Measurements from ENCODE around the gene SMARCE1. TPM values are rescaled to one million over a fixed set of nuclear protein-coding genes. Genes with fewer than 3 reads are reported as not detected.

Gene SMARCE1
- total RNA-seq, 1 donor from 2014 or later, result 109 TPM

DNA sequence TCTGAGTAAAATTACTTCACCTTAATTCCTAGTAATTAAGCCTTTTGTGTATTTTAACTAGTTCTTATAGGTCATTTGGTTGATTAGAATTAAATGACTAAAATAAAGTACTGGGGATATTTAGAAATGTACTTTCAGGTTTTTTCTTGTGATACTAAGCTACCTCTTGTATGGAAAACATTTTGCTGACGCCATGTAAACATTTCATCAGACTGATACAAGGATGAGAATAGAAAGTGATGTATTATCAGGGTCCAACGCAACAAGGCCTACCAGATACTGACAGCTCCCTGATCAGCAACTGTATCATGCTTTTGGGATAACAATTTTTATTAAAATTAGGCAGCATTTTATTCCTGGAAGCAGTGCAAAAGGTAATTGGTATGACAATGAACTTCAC is 1.7 kb downstream of the SMARCE1 start:
- no peak for DNase-seq

DNA sequence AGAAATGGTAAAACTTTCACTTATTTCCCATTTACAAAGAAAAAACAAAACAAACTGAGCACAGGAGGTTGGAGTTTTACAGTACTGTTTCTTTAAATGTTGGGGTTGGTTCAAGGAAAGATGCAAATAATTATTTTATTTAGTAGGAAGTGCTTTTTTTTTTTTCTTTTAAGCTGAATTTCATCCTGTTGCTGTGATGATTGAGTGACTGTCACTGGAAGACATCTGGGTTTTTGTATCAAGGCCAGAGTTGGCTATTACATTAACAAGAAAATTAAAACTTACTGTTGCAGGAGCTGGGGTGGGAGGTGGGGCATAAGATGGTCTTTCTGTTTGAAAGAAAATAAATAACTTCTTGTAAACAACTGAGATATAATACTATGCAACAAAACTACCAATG is 2.3 kb downstream of the SMARCE1 start:
- no peak for DNase-seq

- DNase-seq, result no peak
Observed at GRCh38 chr17:40637931-40638330, 9.7 kb downstream of the SMARCE1 start.

DNA sequence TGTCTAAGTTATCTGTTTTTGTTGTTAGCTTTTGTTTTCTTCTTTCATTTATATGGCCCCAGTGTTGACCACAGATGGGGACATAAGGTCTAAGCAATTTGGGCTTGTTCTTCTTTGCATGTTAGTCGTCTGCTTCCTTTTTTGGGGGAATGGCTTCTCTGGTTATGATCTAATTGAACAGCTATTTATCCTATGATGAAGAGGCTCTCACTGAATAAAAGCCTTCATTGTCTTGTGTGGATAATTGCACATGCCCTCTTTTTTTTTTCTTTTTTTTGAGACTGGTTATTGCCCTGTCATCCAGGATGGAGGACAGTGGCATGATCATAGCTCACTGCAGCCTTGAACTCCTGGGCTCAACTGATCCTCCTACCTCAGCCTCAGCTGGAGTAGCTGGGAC is 13.7 kb downstream of the SMARCE1 start:
- no peak for DNase-seq

- no peak for DNase-seq
Observed at GRCh38 chr17:40632216-40632615, 15.4 kb downstream of the SMARCE1 start.

DNA sequence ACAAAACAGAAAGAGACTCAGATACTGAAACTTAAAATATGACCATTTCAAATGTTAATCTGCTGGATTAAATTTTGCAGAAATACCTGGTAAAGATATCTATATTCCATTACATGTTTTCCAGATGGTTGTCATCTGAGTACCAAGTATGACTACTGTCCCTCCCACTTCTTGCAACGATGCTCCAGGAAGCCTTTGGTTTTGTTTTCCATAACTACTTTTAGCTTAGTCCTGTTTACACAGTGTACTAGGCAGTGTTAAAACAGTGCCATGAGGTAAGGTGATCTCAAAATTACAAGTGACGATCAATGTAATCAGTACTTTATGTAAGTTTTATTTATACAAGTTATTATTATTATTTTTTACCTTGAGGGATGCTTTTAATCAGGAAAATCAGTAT is 17.8 kb downstream of the SMARCE1 start:
- no peak for DNase-seq

DNA sequence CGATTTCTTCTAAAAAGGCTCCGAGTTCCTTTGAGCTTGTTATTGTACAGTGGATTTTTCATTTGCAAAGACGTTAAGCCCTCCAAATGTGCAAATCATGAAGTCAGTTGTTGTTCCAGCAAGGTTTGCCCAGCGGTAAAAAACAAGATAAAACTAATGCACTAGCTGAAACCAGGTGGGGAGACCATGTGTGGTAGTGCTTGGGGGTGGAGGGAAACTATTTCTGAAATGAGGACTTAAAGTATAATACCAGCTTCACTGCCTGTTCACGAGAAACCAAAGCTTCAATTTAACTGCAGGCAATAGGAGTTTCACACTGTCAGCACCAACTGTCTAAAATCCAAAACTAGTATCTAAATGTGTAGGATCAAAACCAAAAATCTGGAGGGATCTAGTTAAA is 22.3 kb downstream of the SMARCE1 start:
- no peak for DNase-seq

- no peak for DNase-seq
Observed at GRCh38 chr17:40623419-40624210, 24.0 kb downstream of the SMARCE1 start.

DNA sequence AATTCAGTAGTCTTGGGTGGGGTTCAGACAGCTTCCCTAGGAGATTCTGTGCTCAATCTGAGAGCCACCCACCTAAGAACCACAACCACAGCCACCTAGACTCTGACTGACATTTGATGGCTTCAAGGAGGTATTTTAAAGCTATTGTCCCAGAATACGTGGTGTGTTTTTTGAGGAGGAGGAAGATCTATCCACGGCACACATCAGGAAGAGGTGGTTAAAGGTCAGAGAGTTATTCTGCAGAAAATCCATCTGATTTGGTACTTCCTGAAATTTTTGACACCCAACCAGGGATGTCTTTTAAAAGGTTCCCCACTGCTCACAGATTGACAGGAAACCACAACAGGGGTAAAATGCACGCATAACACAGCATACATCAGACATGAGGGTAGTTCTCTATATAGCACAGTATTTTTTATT is 25.1 kb downstream of the SMARCE1 start:
- no peak for DNase-seq

GRCh38 chr17:40621578-40621977 is 26.0 kb downstream of the SMARCE1 start:
- no peak for DNase-seq

DNA sequence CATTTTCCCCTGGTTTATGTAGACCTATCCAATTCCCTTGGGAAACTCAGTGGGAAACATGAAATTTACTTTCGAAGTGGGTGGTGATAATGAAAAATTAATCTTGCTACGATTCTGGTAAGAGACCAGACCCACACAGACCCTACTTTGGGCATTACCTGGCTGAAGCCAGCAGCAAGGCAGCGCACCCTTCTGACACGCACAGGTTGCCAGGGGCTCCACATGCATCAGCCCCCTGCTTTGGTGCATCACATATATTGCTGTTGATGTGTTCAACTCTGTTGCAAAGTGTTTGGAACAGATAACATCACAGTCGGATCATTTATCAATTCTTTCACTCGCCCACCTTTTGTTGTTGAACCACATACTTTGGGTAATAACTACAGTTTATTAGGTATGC is 26.6 kb downstream of the SMARCE1 start:
- no peak for DNase-seq

GRCh38 chr17:40618754-40619625 is 28.6 kb downstream of the SMARCE1 start:
- no peak for DNase-seq

DNA sequence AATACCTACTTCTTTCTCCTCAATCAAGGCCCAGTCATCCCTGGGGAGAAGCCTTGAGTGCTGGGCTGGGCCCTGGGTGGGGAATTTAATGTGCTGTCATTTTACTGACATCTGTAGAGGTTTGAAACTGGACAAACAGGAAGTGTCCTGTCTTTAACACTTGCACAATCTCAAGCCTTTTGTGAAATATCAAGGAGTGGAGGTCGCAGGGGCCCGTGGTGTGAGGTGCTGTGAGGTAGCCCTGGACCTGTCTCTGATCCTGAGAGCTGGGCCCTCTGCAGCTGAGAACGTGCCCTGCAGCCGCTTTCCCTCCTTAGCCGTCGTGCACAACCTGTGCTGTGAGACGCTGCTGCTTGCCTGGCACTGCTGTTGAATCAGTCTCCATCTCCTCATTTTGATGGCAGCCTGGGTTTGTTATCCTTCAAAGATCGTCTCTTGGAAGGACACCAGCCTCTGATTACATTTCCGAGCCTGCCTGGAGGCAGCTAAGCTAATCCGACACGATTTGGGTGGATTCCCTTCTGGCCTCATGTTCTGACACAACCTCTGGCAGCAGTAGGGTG is 29.9 kb downstream of the SMARCE1 start:
- DNase-seq, result no peak

DNA sequence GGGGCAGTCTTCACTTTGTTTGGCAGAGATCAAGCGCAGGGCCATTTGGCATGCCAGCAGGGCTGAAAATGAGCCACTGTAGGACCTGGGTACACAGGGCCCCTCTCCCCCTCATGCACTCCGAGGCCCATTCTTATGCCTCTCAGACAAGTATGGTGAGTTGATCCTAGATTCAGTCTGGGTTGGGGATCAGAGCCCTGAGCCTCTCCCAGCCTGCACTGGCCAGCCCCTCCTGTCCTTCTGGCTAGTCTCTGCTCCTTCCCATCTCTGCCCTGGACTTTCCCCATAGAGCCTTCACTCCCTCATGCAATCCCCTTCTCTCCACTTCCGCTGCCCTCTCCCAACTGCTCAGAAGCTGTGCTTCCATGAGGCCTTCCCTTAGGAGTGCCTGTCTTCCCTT is 31.0 kb downstream of the SMARCE1 start:
- no peak for DNase-seq

- DNase-seq, result no peak
Observed at GRCh38 chr17:40615841-40616476, 31.7 kb downstream of the SMARCE1 start.

GRCh38 chr17:40615068-40615840 is 32.4 kb downstream of the SMARCE1 start:
- no peak for DNase-seq

- DNase-seq, result no peak
Observed at GRCh38 chr17:40614431-40615067, 33.1 kb downstream of the SMARCE1 start.

- no peak for DNase-seq
Observed at GRCh38 chr17:40613467-40614154, 34.0 kb downstream of the SMARCE1 start.

GRCh38 chr17:40612599-40613244 is 34.9 kb downstream of the SMARCE1 start:
- DNase-seq, result peak; percentile 70

GRCh38 chr17:40611840-40612474 is 35.7 kb downstream of the SMARCE1 start:
- no peak for DNase-seq
